ENCODE results near the gene DYNLRB1.
A peak's percentile ranks its signal among the peaks of the same experiment; 100 is the strongest.
"Not testable (repeated sequence)": the region's sequence is repeated elsewhere in the genome, so short reads cannot be mapped to it uniquely, and the experiment has no call there.

DYNLRB1 gene

DNA sequence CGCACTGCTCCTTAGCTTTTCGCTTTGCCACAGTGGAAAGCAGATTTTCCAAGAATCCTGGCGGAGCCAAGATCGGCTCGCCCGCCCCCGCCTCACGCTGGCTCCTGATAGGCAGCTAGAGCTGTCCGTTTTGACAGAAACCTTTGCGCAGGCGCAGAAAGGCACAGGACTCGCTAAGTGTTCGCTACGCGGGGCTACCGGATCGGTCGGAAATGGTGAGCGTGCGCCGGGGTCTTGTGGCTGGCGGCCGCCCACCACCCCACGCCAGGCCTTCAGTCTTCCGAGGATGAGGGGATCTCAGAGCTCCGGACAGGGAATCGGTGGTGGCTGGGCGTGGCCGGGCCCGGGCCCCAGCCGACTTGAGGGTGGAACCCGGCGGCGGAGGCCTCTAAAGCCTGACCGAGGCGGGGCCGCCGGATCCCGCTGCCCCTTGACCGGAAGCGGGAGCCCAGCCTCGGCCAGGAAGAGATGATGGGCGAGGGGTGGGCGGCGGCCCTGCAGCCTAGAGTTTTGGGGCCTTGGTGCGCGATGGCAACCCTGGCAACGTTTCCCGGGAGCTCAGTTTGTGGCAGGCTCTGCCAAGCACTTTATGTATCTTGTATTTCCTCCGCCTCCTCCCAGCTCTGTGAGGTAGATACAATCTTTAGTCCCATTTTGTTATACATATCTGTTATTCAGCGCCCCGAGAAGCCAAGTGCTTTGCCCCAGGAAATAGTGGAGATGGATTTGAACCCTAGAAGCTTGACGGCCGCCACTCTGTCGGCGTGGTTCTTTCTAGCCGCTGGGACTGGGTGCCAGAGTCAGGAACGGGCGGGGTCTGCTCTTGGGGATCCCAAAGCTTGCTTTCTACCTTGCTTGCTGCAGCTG is at the start of gene DYNLRB1:
DYNLRB1 (plus strand) TSS at position 176 of the 867 bp plus-strand sequence; CDS start at position 213, 37 bp downstream.
- DNase-seq: peak; percentile 89

DNA sequence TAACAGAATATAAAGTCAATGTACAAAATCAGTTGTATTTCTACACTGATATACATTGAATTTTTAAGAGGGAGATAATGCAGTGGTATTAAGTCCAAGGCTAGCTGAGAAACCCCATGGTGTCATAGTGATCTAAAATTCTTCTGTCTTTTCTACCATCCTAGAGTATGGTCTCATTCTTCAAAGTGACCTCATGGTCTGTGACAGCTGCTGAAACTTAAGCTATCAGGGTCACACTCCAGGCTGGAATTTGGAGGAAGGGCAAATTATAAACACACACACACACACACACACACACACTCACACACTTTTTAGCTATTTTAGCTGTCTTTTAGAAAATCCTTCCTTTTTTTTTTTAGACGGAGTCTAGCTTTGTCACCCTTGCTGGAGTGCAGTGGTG is 47.3 kb upstream of the DYNLRB1 start:
- DNase-seq: no peak

DNA sequence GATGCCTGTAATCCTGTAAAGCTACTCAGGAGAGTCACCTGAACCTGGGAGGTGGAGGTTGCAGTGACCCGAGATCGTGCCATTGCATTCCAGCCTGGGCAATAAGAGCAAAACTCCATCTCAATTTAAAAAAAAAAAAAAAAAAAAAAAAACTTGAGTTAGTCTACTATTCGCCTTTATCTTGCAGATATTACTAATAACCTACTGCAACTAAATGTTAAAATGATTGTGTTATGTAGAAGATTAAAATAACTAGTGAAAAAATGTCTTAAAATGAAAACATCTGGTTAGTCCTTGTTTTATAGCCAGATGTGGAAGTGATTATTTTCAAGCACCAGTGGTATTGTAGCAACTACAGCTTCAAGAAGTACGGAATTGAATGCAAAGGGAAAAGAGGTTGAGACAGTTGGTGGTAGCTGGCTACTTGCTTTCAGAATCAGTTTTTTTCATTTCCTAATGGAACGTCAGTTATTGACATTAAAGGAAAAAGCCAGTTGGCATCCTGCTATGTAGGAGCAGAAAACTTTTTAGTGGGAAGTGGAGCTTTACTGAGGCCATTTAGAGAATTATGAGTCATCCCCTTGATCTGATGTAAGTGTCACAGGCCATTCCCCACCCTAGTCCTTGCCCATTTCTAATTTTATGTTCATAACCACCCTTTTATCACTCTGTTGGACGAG is 43.8 kb upstream of the DYNLRB1 start:
- no peak for DNase-seq

DNA sequence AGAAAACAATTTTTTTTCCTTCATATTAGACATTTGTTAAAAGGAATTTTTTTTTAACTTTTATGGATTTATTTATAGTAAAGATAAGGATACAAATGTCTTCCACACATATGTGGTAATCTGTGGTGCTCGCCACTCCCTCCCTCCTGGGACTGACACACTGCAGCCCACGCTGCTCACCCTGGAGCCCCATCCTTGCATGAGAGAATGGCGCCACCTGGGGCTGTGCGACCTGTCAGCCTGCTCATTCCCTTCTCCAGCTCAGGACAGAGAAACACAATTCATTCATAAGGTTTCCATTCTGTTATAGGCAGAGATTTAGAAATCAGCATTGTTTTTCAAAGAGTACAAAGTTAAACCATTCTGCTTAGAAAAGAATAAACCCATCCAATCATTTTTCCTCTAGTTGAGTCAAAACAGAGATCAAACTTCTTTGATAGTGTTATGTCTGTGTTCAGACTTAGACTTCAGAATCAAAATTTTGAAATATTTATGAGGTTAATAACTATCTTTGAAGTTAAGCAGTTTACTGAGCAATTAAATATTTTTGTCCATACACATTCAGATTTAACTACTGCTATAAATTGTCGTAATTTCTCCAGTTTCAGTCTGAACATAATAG is 42.8 kb upstream of the DYNLRB1 start:
- DNase-seq: no peak

DNA sequence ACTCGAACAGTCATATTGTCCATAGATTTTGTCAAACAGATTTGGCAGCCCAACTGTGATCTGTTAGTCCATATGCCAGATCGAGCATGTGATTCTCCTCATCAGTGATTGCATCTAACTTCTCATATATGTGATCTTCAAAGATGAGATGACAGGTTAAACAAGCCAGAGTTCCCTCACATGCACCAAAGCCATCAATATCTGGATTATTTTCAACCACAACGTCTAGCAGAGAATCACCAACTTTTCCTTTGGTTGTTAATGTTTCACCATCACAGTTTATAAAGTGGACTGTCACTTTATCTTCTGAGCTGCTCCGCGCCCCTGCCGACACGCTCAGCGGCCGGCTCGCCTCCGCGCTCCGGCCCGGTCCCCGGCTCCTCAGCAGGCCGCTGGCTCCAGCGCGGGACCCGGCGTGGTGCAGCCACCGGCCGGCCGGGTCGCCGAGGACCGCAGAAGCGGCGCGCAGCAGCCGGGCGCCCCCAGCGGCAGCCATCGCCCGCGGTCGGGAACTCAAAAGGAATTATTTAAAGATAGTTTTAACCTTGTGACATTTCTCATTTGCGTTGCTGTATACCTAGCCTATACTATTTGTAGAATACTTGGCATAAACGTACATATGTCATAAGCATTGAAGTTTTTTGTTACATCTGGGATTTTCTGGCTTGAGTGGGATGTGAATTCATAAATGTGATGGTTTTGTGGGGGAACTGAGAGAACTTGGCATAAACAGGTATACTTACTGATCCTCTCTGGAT is 40.1 kb upstream of the DYNLRB1 start:
- no peak for DNase-seq

DNA sequence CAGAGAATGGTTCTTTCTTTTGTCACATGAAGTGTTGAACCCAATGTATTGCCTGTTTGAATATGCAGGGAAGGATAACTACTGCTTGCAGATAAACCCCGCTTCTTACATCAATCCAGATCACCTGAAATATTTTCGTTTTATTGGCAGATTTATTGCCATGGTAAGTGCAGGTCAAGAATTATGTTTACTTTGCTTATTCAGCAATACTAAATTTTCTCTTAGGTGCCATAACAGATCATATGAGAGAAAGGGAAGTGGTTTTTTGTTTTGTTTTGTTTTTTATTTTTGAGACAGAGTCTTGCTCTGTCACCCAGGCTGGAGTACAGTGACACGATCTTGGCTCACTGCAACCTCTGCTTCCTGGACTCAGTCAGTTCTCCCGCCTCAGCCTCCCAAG is 36.6 kb upstream of the DYNLRB1 start:
- no peak for DNase-seq

DNA sequence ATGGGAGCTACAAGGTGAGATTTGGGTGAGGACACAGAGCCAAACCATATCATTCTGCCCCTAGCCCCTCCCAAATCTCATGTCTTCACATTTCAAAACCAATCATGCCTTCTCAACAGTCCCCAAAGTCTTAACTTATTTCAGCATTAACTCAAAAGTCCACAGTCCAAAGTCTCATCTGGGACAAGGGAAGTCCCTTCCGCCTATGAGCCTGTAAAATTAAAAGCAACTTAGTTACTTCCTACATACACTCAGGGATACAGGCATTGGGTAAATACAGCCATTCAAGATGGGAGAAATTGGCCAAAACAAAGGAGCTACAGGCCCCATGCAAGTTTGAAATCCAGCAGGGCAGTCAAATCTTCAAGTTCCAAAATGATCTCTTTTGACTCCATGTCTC is 34.1 kb upstream of the DYNLRB1 start:
- DNase-seq: not testable (repeated sequence)

DNA sequence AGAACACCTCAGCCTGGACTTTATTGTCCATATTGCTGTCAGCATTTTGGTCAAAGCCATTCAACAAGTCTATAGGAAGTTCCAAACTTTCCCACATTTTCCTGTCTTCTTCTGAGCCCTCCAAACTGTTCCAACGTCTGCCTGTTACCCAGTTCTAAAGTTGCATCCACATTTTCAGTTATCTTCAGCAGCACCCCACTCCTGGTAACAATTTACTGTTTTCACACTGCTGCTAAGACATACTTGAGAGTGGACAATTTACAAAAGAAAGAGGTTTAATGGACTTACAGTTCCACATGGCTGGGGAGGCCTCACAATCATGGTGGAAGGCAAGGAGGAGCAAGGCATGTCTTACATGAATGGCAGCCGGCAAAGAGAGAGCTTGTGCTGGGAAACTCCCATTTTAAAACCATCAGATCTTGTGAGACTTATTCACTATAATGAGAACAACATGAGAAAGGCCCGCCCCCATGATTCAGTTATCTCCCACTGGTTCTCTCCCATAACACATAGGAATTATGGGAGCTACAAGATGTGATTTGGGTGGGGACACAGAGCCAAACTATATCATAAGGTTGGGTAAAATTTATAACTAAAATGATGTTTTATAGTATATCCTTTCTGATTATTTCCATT is 32.5 kb upstream of the DYNLRB1 start:
- DNase-seq: not testable (repeated sequence)

DNA sequence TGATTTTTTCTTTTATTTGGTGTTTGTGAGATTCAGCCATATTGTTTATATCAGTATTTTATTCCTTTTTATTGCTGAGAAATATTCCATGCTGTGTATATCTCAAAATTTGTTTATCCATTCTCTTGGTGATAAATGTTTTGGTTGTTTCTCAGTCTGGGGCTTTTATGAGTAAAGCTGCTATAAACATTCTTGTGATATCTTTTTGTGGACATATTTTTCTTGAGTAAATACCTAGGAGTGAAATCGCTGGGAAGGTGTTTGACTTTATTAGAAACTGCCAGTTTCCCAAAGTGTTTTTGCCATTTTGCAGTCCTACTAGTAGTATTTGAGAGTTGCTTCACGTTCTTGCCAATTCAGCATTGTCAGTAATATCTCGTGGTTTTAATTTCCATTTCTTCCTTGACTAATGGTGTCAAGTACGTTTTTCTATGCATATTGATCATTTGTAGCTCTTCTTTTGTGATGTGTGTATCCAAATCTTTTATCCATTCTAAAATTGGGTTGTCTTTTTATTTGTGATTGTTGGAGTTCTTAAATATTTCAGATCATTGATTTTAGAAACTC is 31.1 kb upstream of the DYNLRB1 start:
- no peak for DNase-seq

DNA sequence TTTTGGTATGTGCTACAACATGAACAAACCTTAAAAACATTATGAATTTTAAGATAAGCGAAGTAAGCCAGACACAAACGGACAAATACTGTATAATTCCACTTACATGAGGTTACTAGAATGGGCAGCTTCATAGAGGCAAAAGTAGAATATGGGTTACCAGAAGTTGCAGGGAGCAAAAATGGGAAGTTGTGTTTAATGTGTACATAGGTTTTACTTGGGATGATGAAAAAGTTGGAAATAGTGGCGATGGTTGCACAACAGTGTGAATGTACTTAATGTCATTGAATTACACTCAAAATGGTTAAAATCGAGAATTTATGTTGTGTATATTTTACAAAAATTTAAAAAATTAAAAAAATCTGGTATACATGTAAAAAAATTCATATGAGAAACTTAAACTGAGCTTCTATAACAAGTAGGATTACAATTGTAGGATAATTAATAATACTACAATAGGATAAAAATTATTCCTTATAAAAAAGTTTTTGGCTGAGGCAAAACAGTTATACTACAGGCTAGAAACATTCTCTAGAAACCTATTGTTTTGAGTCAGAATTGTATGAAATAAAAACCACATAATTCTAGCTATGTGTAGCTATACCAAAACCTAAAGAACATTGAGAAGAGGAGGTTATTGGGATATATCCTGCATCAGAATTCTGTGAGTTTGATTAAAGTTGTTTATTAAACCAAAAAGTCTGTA is 24.8 kb upstream of the DYNLRB1 start:
- no peak for DNase-seq

DNA sequence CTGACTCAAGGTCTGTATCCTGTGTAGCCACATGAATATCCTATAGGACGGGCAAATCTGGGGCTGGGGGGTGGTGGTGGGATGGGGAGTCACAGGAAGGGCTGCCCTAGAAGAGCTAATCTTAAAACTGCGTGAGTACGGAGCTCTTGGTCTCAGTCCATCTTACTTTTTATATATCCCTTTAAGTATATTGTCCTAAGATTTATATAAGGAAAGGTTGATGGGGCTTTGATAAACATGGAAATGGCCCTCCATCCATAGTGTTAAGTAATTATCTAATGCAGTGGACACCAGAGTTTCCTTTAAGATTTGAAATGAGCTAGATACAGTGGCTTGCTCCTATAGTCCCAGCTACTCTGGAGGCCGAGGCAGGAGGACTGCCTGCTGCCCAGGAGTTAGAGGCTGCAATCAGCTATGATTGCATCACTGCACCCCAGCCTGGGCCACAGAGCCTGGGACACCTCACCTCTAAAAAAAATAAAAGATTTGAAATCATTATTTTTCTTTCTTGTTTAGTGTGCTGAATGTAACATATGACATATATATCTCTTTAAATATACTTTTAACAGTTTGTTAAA is 24.2 kb upstream of the DYNLRB1 start:
- no peak for DNase-seq

DNA sequence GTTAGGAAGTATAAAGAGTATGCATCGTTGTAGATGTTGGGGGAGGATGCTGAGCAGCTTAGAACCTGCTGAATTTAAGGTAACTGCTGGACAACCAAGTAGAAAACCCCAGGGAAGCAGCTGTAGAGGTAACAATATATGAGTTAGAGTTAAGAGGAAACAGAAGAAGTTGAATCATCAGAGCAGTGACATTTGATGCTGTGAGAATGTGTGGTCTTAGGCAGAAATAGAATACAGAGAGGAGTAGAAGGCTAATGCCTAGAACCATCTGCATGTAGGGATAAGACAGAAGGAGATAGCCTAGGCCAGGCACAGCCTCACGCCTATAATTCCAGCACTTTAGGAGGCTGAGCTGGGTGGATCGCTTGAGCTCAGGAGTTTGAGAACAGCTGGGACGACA is 22.6 kb upstream of the DYNLRB1 start:
- DNase-seq: no peak

DNA sequence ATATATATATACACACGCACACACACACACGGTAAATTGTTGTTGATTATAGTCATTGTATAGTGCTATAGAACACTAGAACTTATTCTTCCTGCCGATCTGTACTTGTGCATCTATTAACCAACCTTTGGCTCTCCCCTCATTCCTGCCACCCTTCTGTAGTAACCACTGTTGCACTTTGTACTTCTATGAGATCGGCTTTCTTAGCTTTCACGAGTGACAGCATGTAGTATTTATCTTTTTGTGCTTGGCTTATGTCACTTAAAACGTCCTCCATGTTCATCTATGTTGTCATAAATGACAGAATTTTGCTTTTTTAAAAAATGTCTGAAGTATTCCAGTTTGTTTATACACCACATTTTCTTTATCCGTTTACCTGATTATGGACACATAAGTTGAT is 20.9 kb upstream of the DYNLRB1 start:
- DNase-seq: no peak

DNA sequence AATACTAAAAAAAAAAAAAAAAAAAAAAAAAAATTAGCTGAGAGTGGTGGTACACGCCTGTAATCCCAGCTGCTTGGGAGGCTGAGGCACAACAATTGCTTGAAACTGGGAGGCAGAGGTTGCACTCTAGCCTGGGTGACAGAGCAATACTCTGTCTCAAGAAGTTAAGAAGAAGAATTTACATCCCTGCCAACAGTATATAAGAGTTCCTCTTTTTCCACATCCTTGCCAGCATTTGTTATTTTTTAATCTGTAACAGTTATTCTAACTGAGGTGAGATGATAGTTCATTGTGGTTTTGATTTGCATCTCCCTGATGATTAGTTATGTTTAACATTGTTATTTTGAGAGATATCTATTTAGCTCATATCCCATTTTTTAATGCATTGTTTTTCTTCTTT is 20.3 kb upstream of the DYNLRB1 start:
- no peak for DNase-seq

DNA sequence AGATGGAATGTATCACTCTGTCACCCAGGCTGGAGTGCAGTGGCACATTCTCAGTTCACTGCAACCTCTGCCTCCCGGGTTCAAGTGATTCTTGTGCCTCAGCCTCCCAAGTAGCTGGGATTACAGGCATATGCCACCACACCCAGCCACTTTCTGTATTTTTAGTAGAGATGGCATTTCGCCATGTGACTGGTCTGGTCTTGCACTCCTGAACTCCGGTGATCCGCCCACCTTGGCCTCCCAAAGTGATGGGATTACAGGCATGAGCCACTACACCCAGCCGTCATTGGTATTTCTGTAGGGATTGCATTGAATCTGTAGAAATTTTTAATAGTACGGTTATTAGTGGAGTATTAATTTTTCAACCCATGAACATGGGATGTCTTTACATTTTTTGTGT is 18.6 kb upstream of the DYNLRB1 start:
- not testable (repeated sequence) for DNase-seq

DNA sequence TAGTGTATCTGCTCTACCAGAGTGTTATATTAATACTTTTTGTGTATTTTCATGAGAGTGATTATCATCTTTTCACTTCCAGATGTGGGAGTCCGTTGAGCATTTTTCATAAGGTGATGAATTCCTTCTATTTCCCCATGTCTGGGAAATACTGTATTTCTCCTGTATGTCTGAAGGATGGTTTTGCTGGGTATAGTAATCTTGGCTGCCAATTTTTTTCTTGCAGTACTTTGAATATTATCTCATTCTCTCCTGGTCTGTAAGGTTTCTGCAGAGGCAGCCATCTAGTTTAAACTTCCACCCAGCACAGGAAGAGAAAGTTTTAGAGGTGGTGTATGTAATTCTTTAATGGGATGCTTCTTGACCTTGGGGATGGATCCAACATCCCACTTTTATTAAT is 15.4 kb upstream of the DYNLRB1 start:
- DNase-seq: no peak

DNA sequence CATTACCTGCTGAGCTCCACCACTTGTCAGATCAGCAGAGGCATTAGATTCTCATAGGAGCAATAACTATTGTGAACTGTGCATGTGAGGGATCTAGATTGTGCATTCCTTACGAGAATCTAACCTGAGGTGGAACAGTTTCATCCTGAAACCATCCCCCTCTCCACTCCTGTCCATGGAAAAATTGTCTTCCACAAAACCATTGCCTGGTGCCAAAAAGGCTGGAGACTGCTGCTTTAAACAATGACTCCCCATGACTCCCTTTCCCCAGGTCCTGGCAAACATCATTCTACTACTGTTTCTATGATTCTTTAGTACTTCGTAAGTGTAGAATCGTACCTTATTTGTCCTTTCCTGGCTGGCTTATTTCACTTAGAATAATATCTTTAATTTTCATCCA is 9.7 kb upstream of the DYNLRB1 start:
- DNase-seq: no peak

DNA sequence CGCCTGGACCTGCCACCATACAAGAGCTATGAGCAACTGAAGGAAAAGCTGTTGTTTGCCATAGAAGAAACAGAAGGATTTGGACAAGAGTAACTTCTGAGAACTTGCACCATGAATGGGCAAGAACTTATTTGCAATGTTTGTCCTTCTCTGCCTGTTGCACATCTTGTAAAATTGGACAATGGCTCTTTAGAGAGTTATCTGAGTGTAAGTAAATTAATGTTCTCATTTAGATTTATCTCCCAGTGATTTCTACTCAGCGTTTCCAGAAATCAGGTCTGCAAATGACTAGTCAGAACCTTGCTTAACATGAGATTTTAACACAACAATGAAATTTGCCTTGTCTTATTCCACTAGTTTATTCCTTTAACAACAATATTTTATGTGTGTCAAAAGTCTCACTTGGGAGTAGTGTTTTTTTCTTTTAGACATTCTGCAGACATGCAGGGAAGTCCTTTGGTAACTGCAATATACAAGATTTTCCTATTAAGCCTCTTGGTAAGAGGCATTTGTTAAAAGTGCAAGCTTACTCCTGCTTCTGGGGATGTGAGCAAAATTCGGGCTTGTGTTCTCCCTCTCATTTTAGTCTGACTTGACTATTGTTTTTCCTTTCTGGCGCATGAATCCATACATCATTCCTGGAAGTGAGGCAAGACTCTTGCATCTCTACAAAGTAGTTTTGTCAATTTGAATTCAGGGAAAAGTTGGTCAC is 8.4 kb upstream of the DYNLRB1 start:
- DNase-seq: no peak

DNA sequence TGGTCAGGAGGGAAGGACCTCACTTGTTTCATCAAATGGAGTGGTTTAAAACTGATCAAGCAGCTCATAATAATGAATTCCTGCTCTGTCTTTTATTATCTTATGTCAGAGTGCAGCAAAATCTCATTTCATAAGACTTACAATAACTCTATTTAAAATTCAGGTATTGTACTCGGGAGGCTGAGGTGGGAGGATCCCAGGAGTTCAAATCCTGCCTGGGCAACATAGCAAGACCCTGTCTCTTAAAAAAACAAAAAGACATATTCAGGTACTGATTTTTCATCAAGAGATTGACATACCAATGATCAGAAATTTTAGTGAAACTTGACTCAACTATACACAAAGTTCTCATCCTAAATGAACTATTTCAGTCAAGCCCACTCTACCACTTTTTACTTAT is 5.6 kb upstream of the DYNLRB1 start:
- no peak for DNase-seq

DNA sequence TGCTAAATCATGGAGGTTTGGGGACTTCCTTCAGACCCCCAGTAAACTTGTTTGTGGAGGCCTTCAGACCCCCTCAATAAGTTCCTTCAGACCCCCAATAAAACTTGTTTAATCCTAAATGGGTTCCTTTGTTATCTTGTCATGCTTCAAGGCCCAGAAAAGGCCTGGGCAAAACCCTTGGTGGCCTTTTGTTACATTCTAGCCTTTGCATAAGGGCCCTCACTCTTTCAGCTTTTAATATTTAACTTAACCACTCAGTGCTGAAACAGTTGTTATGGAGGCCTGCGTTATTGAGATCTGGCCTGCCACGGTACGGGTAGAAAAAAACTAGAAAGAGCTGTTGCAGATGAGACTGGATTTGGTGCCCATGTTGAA is 4.3 kb upstream of the DYNLRB1 start:
- no peak for DNase-seq
